Osteocyte (in vitro differentiated cells): ENCODE results near the gene EPN2. TPM values are rescaled to one million over a fixed set of nuclear protein-coding genes. Genes with fewer than 3 reads are reported as not detected.
A peak's percentile ranks its signal among the peaks of the same experiment; 100 is the strongest.

Source experiments
- DNase-seq: peaks from one replicate; pipeline ENCODE4 v3.0.0; 2021; ENCODE audit warnings: mixed read lengths; ENCODE audit not compliant: unreplicated experiment; ENCODE audit errors: extremely low spot score
- H3K27ac Mint-ChIP-seq: one replicate; pipeline ENCODE4 v1.8.0; 2021; ENCODE audit warnings: mild to moderate bottlenecking, mixed read lengths; ENCODE audit not compliant: unreplicated experiment
- H3K27me3 Mint-ChIP-seq: one replicate; pipeline ENCODE4 v1.8.0; 2021; ENCODE audit warnings: mixed read lengths; ENCODE audit not compliant: unreplicated experiment
- H3K36me3 Mint-ChIP-seq: one replicate; pipeline ENCODE4 v1.8.0; 2021; ENCODE audit warnings: mixed read lengths; ENCODE audit not compliant: unreplicated experiment
- H3K4me1 Mint-ChIP-seq: one replicate; pipeline ENCODE4 v1.8.0; 2021; ENCODE audit warnings: mixed read lengths; ENCODE audit not compliant: unreplicated experiment
- H3K4me3 Mint-ChIP-seq: one replicate; pipeline ENCODE4 v1.8.0; 2021; ENCODE audit warnings: mild to moderate bottlenecking, moderate library complexity, mixed read lengths; ENCODE audit not compliant: unreplicated experiment
- H3K9me3 Mint-ChIP-seq: one replicate; pipeline ENCODE4 v1.8.0; 2021; ENCODE audit warnings: mixed read lengths; ENCODE audit not compliant: unreplicated experiment
- CTCF ChIP-seq: fragments of 200-600 bp; sonication (generic); IDR thresholded peaks from 2 replicates; pipeline ENCODE4 v1.5.0; 2021; ENCODE audit warnings: antibody characterized with exemption, mild to moderate bottlenecking, moderate library complexity
- total RNA-seq: library from RNA; stranded (reverse); gene quantifications from 2 replicates; pipeline ENCODE4 v1.2.1, GENCODE V29; 2021

EPN2 gene
- total RNA-seq, 1 donor from 2014 or later = 54.7 TPM

DNA sequence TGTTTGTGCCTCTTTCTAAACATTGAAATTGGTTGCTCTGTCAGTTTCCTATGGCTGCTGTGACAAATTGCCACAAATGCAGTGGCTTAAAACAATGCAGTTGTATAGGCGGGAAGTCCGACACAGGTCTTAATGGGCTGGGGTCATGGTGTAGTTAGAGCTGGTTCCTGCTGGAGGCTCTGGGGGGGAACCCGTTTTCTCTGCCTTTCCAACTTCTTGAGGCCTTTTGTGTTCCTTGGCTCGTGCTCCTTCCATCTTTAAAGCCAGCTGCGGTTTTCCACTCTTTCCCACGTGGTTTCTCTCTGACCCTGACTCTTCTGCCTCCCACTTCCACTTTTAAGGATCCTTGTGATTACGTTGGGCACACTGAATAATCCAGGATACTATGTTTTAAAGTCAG, 12.5 kb downstream of the EPN2 start:
- Mint-ChIP-seq H3K27ac (peak overlapping the region; percentile 50), H3K36me3 (peaks cover 3% of the 10 kb centered on the region), H3K4me3 (no peak overlapping the region), H3K27me3 (no peaks in the 10 kb centered on the region), H3K4me1 (peaks cover 28% of the 10 kb centered on the region), H3K9me3 (peaks cover 3% of the 10 kb centered on the region)
- no peak for TF ChIP-seq CTCF
- DNase-seq = no peak

GRCh38 chr17:19250421-19251173, 13.4 kb downstream of the EPN2 start:
- no peak overlapping the region for H3K27ac Mint-ChIP-seq
- no peak overlapping the region for H3K4me3 Mint-ChIP-seq
- no peaks in the 10 kb centered on the region for H3K27me3 Mint-ChIP-seq
- H3K36me3 Mint-ChIP-seq = peaks cover 3% of the 10 kb centered on the region
- H3K9me3 Mint-ChIP-seq = peaks cover 3% of the 10 kb centered on the region
- no peak for DNase-seq
- no peak for TF ChIP-seq CTCF
- H3K4me1 Mint-ChIP-seq = peaks cover 28% of the 10 kb centered on the region

DNA sequence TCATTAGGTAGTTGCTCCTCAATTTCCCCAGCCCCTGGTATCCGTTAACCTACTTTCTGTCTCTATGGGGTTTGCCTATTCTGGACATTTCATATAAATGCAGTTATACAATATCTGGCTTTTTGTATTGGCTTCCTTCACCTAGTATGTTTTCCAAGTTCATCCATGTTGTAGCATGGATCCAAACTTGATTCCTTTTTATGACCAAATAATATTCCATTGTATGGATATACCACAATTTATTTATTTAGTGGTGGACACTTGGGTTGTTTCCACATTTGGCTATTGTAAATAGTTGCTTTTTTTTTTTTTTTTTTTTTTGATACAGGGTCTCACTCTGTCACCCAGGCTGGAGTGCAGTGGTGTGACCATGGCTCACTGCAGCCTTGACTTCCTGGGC, 15.9 kb downstream of the EPN2 start:
- Mint-ChIP-seq H3K9me3 (peaks cover 3% of the 10 kb centered on the region), H3K36me3 (peaks cover 3% of the 10 kb centered on the region), H3K27me3 (no peaks in the 10 kb centered on the region), H3K4me3 (no peak overlapping the region), H3K4me1 (peaks cover 21% of the 10 kb centered on the region), H3K27ac (no peak overlapping the region)
- no peak for DNase-seq
- no peak for TF ChIP-seq CTCF

DNA sequence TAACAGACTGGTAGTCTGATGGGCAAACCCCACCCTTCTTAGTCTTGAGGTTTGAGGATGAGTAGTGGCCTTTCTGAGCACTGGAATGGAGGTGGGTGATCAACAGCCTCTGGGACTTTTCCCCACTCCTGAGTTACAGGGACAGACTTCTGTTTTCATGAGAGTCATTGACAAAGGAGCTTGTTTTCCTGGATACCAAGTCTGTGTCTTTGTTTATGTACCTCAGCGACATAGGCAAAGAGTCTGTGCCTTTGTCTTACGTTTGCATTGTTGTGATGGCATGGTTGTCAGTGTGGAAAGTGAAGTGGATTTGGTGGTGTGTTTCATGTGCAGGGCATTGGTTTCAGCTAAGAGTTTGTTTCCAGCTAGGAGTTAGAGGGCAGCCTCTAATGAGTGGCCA, 17.5 kb downstream of the EPN2 start:
- TF ChIP-seq CTCF = no peak
- Mint-ChIP-seq H3K9me3 (peaks cover 3% of the 10 kb centered on the region), H3K27ac (no peak overlapping the region), H3K36me3 (peaks cover 3% of the 10 kb centered on the region), H3K4me3 (no peak overlapping the region), H3K4me1 (peaks cover 8% of the 10 kb centered on the region), H3K27me3 (no peaks in the 10 kb centered on the region)
- DNase-seq = no peak

DNA sequence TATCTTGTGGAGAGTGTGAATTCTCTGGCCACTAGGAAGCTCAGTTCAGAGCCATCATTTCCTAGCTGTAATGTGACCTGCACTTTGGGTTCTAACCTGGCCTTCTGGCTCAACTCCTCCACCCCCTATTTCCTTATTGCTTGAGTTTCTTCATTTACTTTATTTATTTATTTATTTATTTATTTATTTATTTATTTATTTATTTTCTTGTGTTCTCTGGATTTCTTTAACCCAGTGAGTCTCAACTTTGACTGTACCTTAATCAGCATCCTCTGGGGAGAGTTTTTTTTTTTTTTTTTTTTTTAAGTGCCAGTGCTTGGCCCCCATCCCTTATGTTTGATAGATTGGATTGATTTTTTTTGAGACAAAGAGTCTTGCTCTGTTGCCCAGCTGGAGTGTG, 18.1 kb downstream of the EPN2 start:
- H3K9me3 Mint-ChIP-seq = peaks cover 3% of the 10 kb centered on the region
- no peak for DNase-seq
- H3K27me3 Mint-ChIP-seq = no peaks in the 10 kb centered on the region
- no peak overlapping the region for H3K4me3 Mint-ChIP-seq
- H3K27ac Mint-ChIP-seq = no peak overlapping the region
- TF ChIP-seq CTCF = no peak
- H3K36me3 Mint-ChIP-seq = peaks cover 3% of the 10 kb centered on the region
- peaks cover 10% of the 10 kb centered on the region for H3K4me1 Mint-ChIP-seq
